DMS153 treated with DMSO at 0.1 percent for 48 hours (cell line): ENCODE measurements around the gene WDR62.

Source experiments
- DNase-seq: peaks from one replicate; lab custom pipeline; 2025; ENCODE audit not compliant: unreplicated experiment; lab: John Stamatoyannopoulos, UW

Gene WDR62

DNA sequence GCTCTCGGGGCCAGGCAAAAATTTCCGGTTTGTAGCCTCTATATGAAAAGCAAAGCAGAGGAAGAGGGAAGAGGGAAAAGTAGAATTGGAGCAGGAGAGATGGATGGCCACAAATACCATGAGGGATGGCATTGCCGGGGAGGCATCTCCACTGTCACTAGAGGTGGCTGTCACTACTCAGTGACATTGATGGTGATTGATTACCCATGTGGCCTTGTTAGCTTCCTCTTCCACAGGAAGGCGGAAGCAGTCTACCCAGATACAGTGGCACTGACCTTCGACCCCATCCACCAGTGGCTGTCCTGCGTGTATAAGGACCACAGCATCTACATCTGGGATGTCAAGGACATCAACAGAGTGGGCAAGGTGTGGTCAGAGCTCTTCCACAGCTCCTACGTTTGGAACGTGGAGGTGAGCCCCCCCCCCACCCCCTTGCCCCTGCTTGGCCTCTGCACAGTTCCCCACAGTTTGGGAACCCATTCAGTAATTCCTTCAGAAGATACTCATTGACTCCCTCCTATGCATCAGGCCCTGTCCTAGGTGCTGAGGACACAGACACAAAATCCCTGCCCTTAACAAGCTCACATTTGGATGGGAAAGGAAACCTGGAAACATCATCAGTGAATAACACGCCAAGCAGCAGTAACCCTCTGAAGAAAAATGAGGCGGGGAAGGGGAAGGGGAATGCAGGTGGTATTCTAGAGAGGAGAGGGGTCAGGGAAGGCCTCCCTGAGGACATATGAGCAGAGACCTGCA, 18.6 kb downstream of the WDR62 start:
- DNase-seq: no peak

DNA sequence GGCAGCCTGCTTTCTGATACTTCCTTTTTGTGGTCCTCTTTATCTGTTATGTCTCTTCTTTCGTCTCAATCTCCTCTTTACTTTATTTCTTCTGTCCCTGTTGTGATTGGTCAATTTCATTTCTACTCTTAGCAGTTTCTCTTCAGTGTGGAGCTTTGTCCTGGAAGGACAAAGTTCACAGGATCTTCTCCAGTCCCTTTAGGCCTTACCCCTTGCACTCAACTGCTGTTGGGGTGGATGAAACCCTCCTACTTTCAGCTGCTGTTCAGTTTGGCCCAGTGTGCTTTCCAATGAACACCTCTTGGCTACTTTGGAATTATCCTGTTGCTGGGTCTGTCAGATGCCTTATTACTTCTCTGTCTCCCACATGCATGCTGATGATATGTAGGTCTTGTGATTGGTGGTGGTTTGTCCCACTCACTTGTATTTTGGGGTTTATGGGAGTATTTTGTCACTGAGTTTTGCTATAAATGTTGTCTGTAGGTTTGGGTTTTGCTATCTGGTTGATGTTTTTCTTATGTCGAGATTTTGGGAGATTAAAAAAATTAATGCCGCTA, 24.8 kb downstream of the WDR62 start:
- DNase-seq: no peak

DNA sequence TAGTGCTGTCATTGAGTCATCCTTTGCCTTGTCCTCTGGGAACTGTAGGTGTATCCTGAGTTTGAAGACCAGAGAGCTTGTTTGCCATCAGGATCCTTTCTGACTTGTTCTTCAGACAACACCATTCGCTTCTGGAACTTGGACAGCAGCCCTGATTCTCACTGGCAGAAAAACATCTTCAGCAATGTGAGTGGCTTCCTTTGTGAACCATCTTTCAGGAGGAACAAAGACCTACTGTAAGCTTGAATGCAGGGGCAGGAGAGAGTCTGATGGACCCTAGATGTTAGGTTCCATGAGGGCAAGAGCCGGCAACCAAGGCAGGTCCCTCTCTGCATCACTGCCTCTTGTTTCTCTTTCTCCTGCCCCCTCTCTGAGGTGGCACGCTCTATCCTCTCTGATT, 26.7 kb downstream of the WDR62 start:
- DNase-seq: no peak

DNA sequence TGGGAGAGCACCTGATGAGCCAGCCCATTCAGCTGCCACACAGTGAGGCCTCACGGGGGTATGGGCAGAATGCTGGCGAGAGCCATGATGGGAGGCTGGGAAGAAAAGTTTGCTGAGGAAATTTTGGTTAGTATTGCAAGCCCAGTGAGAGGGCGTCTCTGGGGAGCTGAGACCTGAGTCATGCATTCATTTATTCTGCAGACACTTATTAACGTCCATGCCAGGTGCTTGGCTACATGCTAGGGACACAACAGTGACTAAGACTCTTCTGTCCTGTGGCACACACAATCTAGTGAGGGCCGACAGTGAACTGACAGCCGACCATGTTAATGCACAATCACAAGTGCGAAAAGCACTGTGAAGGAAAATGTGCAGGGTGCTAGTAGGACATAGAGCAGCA, 27.2 kb downstream of the WDR62 start:
- no peak for DNase-seq

DNA sequence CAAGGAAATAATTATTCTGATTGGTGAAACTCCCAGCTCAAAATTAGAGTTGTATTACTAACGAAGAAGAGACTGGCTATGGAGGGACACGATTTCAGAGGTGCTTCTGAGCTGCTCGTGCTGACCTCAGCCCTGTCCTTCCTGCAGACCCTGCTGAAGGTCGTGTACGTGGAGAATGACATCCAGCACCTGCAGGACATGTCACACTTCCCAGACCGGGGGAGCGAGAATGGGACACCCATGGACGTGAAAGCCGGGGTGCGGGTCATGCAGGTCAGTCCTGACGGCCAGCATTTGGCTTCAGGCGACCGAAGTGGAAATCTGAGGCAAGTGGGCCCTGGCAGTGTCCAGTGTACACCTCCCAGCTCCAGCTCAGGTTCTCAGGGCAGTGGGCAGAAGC, 28.2 kb downstream of the WDR62 start:
- DNase-seq: no peak

DNA sequence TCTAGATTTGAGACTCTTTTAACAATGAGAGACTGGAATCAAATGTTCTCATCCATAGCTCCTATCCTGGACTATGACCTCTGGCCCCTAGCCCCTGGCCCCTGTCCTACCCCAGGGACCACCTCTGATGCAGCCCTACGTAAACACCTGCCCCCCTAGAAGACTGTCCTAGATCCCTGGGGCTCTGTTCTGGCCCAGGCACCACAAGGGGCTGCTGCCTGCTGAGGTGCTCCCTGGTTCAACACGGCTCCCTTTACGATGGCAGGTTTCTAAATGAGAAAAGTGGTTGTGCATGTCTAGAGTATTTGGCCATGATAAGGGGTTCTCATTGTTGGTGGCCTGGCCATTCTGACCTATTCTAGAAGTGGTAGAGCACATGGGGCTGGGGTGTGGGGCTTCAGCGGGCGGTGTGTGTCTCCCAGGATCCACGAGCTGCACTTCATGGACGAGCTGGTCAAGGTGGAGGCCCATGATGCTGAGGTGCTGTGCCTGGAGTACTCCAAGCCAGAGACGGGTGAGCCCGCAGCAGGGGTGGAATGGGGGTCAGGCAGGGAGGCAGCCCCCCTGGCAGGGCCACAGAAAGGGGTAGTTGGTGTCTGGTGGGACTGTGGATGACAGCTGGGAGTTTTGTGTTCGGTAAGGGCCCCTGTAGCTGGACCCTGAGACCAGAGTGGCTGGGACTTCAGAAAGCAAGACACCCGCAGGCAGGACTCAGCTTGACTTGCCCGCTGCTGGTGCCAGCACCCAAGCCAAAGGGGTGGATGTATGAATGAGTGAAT, 29.7 kb downstream of the WDR62 start:
- DNase-seq: no peak

DNA sequence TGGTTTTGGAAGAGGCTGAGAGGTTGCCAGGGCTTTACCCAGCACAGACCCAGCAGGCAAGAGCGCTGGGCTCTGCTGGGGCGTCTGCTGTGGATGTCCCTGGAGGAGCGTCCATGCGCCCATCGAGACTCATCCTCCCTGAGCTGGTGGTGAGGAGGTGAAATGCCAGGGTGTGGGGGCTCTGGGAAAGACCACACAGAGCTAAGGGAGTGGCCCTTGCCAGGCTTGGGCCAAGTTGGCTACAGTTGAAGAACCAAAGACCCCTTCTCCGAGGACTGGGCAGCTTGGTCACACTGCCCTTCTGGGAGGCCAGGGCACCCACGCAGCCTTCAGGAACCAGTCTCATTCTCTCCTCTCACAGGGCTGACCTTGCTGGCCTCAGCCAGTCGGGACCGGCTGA, 31.6 kb downstream of the WDR62 start:
- no peak for DNase-seq

DNA sequence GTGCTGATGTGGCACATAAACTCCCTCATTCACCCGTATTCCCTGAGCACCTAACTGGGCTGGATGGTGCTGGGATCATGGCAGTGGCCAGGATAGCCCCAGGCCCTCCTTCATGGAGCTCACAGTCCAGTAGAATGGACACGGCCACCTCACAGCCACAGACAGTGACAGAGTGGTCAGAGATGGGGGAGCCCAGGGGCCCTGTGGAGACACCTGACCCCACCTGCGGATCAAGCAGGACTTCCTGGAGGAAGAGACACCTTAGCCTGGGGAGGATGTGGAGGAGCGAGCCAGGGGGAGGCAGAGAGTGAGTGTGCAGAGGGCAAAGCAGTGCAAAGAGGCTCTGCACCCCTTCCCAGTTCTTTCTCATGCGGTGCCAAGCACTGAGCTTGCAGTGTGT, 35.1 kb downstream of the WDR62 start:
- DNase-seq: no peak

DNA sequence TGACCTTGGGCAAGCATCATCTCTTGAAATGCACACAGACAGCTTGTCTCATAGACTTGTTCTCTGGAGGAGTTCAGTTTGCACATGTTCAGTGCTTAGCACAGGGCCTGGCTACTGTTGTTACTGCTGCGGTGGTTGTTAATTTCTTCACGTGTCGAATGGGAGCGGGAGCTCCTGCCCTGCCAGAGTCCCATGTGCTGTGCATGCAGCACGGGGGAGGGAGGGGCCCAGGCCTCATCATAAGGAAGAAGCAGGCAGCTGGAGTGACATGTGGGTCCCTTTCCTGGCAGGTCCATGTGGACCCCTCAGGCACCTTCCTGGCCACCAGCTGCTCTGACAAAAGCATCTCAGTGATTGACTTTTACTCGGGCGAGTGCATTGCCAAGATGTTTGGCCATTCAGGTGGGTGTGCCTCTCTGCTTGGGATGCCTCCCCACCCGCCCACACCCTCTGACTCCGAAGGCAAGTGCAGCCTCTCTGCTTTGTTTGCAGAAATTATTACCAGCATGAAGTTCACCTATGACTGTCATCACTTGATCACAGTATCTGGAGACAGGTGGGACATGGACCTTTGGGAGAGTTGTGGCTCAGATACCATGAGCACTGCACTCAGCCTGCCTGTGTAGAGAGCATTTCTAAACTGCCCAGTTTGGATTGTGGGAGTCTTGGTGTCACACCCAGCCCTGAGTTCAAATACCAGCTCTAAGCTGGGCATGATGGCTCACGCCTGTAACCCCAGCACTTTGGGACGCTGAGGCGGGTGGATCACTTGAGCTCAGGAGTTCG, 36.4 kb downstream of the WDR62 start:
- DNase-seq: no peak

DNA sequence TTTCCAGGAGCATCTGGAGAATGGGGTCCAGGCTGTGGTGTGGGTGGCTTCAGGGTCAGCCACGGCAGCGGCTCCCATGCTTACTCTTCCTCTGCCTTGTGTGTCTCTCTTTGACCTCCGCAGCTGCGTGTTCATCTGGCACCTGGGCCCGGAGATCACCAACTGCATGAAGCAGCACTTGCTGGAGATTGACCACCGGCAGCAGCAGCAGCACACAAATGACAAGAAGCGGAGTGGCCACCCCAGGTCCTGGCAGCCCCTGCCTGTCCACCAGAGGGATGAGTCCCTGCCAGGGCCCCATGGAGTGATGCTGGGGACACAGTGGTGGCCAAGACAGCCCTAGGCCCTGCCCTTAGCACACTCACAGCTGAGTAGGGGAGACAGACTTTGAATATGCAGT, 37.9 kb downstream of the WDR62 start:
- no peak for DNase-seq

DNA sequence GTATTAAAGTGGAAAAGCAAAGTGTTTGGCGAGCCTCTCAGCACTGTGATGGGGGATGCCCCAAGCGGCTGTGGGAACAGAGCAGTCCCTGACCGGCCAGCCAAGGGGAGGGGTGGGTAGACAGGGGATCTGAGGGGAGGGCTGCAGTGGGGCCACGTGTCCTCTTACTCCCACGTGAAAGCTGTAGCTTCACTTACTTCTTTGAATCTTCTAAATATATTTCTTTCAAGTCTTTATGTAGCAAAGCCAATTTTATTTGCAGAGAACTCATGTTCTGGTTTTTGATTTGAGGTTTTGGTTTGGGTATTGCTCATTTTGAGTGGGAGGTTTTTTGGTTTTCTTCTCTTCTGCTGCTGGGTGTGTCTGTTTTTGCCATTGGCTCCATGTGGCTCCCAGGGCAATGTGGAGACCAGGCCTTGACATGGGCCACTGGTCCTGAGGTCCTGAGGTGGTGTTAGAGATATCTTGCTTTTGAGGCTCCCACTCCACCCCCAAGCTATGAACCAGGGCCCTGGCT, 38.5 kb downstream of the WDR62 start:
- no peak for DNase-seq

DNA sequence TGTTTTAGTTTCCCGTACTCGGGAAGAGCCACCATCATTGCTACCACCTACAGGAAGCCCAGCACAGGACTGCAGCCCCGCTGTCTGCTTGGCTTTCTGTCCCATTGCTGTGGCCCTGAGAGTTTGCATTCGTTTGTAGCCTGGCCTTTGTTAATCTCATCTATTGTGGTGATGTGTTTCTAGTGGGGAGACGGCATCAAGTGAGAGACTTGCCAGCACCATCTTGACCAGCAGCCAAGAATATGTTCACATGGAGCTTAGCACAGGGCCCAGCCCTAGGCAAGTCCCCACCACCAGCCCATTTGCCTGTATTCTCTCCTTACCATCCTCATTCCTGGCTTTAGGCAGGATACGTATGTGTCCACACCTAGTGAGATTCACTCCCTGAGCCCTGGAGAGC, 39.0 kb downstream of the WDR62 start:
- no peak for DNase-seq

DNA sequence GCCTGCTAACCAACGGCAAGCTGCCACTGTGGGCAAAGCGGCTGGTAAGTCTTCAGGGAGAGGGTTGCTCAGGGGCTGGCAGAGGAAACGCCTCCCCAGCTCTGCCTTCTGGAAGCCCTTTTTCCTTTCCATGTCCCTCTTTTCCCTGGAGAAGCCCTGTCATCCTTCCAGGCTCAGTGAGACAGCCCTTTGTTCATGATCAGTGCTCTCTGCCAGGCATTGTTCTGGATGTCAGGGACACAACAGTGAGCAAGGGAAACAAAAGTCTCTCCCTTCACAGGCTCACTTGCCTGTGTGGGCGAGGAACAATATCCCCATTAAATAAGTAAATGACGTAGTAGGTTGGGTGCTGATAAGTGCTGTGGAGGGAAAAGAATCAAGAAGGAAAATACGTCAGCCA, 42.3 kb downstream of the WDR62 start:
- DNase-seq: no peak

DNA sequence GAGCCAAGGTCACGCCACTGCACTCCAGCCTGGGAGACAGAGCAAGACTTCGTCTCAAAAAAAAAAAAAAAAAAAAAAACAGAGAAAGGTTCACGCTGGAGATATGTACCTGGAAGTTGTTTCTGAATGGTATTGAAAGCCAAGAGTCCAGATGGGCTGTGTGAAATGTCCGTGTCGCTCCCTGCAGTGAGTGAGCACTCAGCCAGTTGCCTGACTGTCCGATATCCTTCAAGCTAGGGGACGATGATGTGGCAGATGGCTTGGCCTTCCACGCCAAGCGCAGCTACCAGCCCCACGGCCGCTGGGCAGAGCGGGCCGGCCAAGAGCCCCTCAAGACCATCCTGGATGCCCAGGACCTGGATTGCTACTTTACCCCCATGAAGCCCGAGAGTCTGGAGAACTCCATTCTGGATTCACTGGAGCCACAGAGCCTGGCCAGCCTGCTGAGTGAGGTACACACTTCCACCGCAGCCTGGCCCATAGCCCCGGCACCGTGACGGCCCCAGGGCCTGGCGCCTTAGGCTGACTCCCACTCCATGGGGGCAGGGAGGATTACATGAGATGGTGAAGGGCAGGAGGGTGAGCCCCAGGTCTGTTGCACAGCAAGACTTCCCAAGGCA, 44.6 kb downstream of the WDR62 start:
- DNase-seq: no peak

DNA sequence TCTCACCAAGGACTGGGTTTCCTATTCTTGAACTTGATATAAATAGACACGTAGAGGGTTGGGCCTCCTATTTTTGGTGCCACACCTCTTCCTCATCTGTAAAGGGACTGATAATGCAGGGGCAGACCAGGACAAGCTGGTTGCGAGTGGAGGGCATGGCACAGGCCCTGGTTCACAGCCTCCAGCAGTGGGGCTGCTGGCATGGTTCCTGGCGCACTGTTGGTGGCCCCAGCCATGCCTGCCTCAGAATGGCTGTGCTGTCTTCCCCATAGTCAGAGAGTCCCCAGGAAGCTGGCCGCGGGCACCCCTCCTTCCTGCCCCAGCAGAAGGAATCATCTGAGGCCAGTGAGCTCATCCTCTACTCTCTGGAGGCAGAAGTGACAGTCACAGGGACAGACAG, 45.8 kb downstream of the WDR62 start:
- DNase-seq: no peak

DNA sequence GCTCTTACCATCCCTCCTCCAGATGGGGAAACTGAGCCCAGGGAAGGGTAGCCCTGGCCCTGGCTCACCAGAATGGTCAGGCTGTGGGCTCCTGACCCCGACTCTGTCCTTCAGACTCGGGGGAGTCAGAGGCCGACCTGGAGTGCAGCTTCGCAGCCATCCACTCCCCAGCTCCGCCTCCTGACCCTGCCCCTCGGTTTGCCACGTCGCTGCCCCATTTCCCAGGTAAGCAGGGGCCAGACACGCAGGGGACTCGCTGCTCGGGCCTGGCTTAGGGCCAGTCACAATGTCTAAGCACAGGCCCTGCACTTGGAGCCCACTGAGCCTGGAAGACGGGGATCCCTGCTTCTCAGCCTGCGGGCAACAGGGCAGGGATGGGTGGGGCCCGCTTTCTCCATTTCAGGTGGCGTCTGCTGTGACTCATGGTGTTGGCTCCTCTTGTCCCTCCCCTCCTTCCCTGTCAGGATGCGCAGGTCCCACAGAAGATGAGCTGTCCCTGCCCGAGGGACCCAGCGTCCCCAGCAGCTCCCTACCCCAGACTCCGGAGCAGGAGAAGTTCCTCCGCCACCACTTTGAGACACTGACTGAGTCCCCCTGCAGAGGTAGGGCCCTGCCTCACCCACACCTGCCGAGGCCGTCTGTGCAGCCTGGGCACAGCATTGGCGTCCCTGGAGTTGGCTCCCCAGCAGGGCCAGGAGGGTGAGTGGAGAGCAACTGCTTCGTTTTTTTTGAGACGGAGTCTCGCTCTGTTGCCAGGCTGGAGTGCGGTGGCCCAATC, 47.0 kb downstream of the WDR62 start:
- no peak for DNase-seq

DNA sequence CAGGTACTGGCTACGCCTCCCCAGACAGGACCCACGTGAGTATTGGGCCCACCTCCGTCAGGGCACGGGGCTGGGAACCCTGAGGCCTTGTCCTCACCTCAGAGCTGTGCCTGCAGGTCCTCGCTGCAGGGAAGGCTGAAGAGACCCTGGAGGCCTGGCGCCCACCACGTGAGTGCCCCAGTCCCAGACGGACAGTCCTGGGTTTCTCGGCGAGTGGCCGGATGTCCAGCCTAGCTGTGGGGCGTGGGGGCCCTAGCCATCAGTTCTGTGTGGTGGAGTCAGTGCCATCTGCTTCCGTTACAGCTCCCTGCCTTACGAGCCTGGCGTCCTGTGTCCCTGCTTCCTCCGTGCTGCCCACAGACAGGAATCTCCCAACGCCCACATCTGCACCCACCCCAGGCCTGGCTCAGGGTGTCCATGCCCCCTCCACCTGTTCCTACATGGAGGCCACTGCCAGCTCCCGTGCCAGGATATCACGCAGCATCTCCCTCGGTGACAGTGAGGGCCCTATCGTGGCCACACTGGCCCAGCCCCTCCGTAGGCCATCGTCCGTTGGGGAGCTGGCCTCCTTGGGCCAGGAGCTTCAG, 48.4 kb downstream of the WDR62 start:
- DNase-seq: no peak

DNA sequence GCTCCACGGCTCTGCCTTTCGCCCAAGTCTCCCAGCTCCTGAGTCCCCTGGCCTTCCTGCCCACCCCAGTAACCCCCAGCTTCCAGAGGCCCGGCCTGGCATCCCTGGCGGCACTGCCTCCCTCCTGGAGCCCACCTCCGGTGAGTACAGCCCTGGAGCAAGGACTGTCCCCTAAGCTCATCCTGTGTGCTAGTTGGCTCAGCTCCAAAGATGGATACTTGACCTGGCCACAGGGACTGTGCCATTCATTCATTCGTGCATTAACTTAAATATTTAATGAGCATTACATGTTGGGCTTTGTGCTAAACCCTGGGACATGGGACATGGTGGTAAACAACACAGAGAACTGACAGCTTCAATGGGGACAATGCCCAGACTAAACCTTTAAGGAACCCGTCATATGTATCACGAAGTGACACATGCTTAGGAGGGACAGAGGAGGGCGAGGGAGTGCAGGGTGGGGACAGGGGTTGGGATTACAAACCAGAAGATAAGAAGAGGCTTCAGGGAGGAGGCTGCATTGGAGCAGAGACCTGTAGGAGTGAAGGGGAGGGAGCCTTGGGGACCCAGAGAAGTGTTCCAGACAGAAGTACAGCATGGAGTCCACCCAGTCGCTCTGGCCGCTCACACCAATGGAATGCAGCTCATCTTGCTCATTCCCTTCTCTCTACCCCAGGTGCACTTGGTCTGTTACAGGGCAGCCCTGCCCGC, 49.3 kb downstream of the WDR62 start:
- no peak for DNase-seq

DNA sequence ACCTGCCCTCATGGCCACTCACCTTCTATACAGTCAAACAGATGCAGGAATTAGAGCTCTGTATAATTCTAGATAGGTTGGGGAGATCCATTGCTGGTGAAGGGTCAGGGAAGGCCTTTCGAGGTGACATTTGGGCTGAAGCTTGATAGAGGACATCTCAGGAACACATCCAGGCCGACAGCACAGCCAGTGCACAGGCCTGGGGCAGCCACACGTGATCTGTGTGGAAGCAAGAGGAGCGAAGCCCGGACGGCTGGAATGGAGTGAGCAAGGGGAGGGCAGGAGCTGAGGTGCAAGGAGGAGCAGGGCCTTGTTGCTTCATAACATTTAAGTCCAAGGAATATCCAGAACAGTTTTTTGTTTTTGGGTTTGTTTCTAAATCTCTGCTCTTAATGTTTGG, 51.7 kb downstream of the WDR62 start:
- DNase-seq: no peak
